Measurements from ENCODE around the gene REC114.

REC114 gene

GRCh38 chr15:73550190-73550589 is 107.2 kb downstream of the REC114 start:
- CTCF ChIA-PET: interaction anchor here (1.9 kb wide), 1 partner anchor 10 kb away, joined by 9 read pairs; no protein-coding TSS in a partner anchor
- no peak for DNase-seq (ENCODE audit: low spot score)
- H3K27ac ChIP-seq: no peak overlapping the region
- POLR2A ChIA-PET (ENCODE audit: low non-redundant PET): no interaction called here
- TF ChIP-seq, protein P1, sequence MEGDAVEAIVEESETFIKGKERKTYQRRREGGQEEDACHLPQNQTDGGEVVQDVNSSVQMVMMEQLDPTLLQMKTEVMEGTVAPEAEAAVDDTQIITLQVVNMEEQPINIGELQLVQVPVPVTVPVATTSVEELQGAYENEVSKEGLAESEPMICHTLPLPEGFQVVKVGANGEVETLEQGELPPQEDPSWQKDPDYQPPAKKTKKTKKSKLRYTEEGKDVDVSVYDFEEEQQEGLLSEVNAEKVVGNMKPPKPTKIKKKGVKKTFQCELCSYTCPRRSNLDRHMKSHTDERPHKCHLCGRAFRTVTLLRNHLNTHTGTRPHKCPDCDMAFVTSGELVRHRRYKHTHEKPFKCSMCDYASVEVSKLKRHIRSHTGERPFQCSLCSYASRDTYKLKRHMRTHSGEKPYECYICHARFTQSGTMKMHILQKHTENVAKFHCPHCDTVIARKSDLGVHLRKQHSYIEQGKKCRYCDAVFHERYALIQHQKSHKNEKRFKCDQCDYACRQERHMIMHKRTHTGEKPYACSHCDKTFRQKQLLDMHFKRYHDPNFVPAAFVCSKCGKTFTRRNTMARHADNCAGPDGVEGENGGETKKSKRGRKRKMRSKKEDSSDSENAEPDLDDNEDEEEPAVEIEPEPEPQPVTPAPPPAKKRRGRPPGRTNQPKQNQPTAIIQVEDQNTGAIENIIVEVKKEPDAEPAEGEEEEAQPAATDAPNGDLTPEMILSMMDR (conservative IDR thresholded peaks at IDR 0.05; ENCODE audit: low read depth): no peak

DNA sequence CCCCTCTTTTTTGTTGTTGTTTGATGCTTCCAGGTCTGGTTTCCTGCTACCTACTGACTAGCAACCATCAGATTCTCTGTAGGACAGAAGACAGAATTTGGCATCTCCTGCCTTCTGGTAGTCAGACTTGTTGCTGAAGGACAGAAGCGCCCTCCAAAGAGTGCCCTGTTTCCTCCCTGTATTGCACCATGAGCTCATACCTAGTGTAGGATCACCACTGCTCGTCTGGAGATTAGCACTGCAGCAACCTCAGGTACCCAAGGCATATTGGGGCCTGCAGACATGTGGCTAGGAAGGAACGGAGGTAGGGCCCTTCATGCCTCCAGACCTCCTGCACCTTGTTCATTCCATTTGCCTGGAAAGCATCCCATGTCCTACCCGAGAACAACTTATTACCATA is 112.1 kb downstream of the REC114 start:
- TF ChIP-seq, protein P1 (conservative IDR thresholded peaks at IDR 0.05; ENCODE audit: low read depth): no peak

GRCh38 chr15:73558529-73558928 is 115.6 kb downstream of the REC114 start:
- CTCF ChIA-PET: no interaction called here
- POLR2A ChIA-PET (ENCODE audit: low non-redundant PET): no interaction called here
- H3K27ac ChIP-seq: no peak overlapping the region
- TF ChIP-seq, protein P1 (conservative IDR thresholded peaks at IDR 0.05; ENCODE audit: low read depth): no peak
- DNase-seq (ENCODE audit: low spot score): no peak

More for the DNA sequence above, 112.1 kb downstream of the REC114 start:
- H3K27ac ChIP-seq: no peak overlapping the region
- no peak for DNase-seq (ENCODE audit: low spot score)
- POLR2A ChIA-PET (ENCODE audit: low non-redundant PET): interaction anchor here (0.6 kb wide), 1 partner anchor 267 kb away, joined by 4 read pairs; no protein-coding TSS in a partner anchor
- CTCF ChIA-PET: interaction anchor here (0.7 to 1.2 kb wide), 2 partner anchors 122 to 250 kb away, joined by 3 to 6 read pairs; no protein-coding TSS in a partner anchor

GRCh38 chr15:73560501-73561117 is 117.6 kb downstream of the REC114 start:
- CTCF ChIA-PET: interaction anchor here (0.5 to 1.9 kb wide), 32 partner anchors 8 to 1299 kb away, joined by 3 to 33 read pairs (median 4); partner anchors contain the start of genes CD276 and HCN4
- POLR2A ChIA-PET (ENCODE audit: low non-redundant PET): interaction anchor here (0.6 kb wide), 1 partner anchor 144 kb away, joined by 3 read pairs; no protein-coding TSS in a partner anchor
- DNase-seq (ENCODE audit: low spot score): peak; percentile 41
- no peak overlapping the region for H3K27ac ChIP-seq
- TF ChIP-seq, protein P1 (conservative IDR thresholded peaks at IDR 0.05; ENCODE audit: low read depth): peak; percentile 50; the same call in 1 of the 2 replicates

- CTCF ChIA-PET: no interaction called here
- DNase-seq (ENCODE audit: low spot score): peak; percentile 15
- TF ChIP-seq, protein P1 (conservative IDR thresholded peaks at IDR 0.05; ENCODE audit: low read depth): no peak
- POLR2A ChIA-PET (ENCODE audit: low non-redundant PET): no interaction called here
- H3K27ac ChIP-seq: no peak overlapping the region
These were observed 121.3 kb downstream of the REC114 start for GRCh38 chr15:73564255-73564654.

- ChIA-PET POLR2A (ENCODE audit: low non-redundant PET) (no interaction called here), CTCF (interaction anchor here (0.7 to 0.8 kb wide), 2 partner anchors 69 to 111 kb away, joined by 3 read pairs; no protein-coding TSS in a partner anchor)
- no peak for DNase-seq (ENCODE audit: low spot score)
- H3K27ac ChIP-seq: no peak overlapping the region
- TF ChIP-seq, protein P1 (conservative IDR thresholded peaks at IDR 0.05; ENCODE audit: low read depth): no peak
These were observed 124.1 kb downstream of the REC114 start for GRCh38 chr15:73567020-73567419.
